Nucleus accumbens (tissue), 56 donors: Measurements from ENCODE around the gene EGLN3.
"Not testable (repeated sequence)": the region's sequence is repeated elsewhere in the genome, so short reads cannot be mapped to it uniquely, and the experiment has no call there.

Experiments used
- DNase-seq, 56 donors: peaks; one replicate each; lab custom pipeline; 2025; lab: John Stamatoyannopoulos, UW

The EGLN3 gene

DNA sequence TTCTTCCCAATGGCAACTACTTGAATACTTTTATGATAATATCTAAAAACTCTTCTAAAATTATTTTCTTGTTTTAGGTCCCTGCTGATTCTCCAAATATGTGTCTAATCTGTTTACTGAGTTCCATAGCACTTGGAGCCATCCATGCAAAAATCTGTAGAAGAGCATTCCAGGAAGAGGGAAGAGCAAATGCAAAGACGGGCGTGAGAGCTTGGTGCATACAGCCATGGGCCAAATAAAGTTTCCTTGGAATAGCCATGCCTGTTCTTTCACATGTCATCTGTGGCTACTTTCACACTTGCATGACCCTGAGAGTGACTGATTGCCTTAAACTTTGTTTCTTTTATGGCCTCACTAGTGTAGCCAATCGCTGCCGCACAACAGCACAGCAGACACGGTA, 13.0 kb upstream of the EGLN3 start:
- no peak for DNase-seq

DNA sequence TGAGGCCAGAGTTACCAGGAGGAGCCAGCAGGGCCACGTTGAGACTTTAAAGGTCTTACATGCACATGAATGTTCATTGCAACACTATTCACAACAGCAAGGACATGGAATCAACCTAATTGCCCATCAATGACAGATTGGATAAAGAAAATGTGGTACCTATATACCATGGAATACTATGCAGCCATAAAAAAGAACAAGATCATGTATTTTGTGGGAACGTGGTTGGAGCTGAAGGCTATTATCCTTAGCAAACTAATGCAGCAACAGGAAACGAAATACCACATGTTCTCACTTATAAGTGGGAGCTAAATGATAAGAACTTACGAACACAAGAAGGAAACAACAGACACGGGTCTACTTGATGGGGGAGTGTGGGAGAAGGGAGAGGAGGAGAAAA, 11.6 kb upstream of the EGLN3 start:
- DNase-seq, result not testable (repeated sequence)

DNA sequence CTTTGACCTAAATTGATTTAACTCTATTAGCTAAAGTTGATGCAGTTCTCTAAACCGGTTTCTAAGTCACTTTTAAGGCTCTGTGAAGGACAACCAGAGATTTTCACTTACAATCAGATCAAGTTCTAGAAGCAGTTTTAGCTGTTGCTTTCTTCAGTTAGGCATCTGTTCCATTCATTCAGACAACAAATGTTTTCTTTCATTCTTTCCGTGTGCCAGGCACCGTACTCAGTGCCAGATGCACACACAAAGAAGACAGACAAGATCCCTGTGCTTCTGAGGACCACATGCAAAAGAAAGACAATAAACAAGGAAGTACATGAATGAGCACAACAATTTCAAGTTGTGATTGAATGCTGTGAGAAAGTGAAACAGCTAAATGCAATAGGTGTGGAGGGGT, 11.1 kb upstream of the EGLN3 start:
- peak in 23 of 56 donors; percentile 7 to 65 (median 25) for DNase-seq

DNA sequence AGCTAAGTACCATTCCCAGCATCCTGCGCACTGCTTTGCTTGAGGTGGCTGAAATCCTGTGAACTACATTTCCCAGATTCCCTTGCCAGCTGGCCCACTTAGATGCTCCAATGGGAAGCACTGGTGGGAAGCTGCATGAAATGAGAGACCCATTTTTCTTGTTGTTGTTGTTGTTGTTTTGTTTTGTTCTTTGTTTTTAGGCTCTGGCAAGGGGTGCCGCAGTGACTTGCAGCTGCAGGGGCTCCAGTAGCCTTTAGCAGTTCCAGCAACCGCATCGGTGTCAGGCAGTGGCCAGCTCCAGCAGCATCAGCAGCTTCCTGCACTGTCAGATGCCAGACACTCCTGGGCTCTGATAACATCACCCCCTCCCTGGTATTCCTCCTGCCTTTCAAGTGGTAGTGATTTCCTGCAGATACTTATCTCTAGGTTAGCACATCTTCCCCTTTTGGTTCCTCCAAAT, 8.8 kb upstream of the EGLN3 start:
- DNase-seq, result peak in 47 of 56 donors; percentile 16 to 85 (median 55)

DNA sequence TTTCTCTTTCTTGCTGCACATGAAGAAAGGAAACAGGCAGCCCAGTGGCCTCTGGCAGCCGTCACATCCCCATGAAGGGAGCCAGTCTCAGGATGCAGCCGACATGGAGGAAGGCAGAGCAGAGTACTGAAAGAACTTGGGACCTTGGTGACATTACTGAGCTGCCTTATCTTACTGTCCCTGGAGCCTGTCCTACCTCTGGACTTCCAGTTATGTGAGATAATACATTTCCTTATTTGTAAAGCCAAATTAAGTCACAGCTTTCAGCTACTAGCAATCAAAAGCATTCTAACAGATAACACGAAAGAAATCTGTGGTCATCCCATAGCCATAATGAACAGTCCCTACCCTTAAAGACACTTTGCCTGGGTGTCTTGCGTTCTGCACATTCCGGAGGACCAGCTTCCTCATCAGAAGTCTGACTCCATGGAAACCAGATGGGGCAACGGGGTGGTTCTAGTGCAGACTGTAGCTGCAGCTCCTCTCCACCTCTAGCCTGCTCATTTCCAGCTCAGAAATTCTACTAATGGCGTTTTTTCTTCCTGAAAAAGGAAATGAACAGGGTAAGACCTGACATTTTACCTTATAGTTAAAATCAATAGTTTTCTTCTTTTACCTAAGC, 7.8 kb upstream of the EGLN3 start:
- DNase-seq, result no peak

DNA sequence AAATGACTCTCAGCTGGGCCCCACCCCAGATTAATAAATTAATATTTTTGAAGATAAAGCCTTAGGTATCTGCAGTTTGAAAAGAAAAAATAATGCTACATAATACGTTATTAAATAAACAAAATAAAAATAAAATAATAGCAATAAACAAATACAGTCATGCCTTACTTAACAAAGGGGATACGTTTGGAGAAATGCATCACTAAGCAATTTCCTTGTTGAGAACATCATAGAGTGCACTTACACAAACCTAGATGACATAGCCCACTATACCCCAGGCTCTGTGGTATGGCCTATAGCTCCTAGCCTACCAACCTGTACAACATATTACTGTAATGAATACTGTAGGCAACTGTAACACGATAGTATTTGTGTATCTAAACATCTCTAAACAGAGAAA, 7.1 kb upstream of the EGLN3 start:
- no peak for DNase-seq

DNA sequence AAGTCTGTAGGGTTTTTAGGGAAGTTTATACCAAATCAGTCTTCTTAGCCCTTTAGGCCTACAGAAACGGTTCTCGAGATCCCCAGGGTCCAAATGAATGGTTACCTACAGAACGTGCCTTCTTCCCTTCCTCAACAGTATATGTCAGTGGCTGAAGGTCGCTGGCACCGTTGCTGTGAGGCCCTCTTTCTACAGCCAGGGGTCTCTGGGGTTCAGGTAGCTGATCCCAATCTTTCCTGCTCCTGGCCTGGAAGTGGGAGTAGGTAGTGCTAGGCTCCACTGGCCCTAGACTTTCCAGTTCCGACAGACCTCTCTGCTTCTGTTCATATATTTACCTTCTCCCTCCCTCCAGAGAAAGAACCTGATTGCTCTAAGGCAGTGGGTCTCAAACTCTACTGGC, 6.4 kb upstream of the EGLN3 start:
- DNase-seq, result no peak

DNA sequence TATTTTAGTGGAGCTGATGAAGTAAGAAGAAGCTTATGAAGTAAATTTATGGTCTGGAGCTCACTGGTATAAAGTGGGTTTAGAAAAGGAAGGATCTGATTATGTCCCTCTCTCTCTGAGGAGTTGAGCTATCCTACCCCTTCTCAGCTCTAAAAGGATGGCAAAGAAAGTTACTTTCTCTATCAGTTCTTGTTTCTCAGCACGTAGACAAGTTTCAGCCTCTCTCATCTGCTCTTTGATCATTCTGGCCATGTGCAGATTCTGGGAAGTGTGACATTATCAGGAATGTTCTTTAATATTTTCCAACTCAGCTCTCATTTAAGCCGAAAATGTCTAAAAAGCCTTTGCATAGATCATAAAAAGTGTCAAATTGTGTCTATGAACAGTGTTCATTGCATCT, 5.8 kb upstream of the EGLN3 start:
- DNase-seq, result no peak

DNA sequence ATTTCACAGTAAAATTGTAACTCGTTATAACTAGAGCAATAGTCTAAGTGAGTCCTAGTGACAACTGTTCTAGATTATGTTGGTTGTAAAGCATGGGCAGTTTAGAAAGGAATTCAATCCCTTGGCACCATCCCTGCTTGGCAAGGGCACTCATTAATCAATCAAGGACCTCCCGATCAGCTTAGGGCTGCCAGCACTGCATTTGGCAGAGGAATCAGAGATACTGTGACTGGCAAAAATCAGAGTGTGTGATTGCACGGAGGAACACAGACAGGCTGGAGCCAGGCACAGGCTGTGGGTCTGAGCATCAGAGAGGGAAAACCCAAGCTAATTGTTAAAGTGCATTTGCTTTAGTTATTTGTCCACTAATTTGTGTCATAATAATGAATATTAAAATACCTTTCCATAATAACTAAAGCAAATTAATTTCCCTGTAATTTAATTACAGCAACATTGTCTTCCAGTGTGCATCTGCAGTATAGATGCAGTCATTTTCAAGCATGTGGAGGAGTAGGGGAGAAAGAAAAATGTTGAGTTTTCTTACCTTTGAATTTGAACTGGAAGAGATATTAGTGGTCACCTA, 3.2 kb upstream of the EGLN3 start:
- DNase-seq, result no peak

DNA sequence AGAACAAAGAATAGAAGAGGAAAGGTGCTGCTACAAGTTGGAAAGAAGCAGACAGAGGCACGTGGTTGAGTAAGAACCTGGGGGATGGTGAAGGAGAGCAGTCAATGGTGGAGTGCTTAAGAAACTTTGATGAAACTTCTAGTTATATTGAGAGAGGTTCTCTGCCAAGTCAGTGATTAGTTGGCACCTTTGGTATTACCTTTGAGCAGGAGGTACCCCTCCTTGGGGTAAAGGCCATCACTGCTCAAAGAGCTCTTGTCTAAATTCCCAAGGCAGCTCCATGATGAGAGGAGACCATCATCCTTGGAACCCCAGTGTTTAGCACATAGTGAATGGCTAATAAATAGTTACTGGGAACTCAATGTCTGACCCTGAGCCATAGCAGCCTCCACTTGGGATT, 1.7 kb upstream of the EGLN3 start:
- no peak for DNase-seq

DNA sequence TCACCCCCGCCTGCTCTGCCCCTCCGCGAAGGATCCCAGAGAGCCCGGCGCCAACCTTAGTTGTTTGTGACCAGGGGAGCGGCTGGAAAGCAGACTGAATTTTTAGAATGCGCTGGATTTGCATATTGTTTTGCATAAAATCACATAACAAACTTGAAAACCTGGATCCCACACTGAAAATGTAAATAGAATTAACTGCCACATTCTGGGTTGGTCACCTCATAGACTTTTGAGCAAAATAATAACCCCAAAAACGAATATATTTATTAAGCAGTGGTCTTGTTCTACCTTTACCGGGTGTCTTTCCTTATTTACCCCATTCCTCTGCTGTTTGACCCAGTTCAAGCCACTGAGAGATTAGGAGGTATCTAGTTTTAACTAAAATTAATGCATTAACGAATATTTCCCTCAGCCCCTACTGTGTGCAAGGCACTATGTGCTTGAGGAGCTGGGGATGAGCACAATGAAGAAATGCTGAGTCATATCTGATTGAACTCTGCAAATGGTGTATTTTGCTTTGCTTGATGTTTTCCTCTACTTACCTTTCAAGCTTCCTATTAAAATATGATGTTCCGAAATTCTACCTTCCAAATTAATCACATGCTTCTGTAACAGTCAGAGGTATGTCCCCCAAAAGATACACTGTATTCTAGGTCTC, 438 bp upstream of the EGLN3 start:
- no peak for DNase-seq

DNA sequence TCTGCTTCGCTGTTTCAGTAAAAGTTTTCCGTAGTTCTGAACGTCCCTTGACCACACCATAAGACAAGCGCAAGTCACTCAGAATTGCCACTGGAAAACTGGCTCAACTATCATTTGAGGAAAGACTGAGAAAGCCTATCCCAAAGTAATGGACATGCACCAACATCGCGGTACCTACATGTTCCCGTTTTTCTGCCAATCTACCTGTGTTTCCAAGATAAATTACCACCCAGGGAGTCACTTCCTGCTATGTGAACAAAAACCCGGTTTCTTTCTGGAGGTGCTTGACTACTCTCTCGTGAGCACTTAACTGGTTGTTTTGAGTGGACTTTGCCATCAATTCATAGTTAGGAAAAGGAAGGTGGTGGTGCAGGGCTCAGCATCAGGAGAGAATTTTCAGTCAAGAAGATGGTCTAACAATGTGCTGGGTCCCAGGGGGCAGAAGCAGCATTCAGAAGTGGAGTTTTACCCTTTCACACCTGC, 1.4 kb downstream of the EGLN3 start:
- DNase-seq, result peak in 2 of 56 donors; percentile 10 to 16

DNA sequence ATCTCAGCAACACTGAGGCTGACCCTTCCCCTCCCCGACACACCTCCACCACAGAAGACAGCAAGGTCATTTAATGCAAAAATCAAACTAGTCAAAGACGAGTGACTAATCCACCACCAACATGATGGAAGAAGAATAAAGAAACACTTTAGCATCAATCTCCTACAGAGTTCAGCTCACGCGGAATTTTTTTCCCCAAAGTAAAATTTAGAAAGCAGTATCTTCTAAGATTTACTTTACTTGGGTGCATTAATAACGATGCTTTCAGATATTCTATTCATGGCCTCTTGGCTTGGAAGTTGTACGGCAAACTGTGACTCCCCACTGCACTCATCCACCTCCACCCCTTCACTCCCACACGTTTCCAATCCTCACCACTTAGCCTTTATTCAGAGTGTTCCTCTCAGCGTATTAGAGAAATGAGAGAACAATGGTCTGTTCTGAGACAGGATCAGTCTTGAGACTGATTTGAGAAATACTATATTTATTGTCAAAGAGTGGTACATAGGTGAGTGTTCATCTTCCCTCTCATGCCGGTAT, 1.9 kb downstream of the EGLN3 start:
- no peak for DNase-seq

DNA sequence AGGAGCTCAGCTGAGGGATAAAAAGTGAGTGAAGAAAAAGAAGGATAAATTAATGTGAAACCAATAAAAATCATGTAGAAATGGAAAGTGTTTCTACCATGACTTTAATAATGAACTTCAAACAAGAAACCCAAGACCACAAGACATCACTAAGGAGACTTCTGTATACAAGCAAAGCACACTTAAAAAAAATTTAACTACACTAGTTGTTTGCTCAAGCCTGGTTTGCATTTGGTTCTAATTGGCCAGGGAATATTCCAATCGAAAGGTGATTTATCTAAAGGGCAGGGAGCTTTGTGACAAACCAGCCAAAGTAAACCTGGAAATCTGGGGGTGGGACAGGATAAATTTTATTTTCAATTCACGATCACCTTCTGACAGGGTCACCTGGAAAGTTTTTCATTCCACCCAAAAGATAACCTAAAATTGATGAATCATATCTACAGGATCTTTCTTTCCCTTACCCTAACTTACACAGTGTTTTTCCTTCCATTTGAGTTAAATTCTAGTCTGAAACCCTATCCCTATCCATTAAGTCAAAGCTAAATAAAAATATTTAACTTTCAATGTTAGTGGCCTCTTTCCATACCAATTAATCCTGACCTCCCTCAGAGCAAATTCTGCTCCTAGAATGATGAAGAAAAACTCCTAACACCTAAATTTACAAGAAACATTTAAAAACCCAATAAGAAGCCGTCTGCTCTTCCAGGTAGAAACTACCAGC, 2.6 kb downstream of the EGLN3 start:
- no peak for DNase-seq

DNA sequence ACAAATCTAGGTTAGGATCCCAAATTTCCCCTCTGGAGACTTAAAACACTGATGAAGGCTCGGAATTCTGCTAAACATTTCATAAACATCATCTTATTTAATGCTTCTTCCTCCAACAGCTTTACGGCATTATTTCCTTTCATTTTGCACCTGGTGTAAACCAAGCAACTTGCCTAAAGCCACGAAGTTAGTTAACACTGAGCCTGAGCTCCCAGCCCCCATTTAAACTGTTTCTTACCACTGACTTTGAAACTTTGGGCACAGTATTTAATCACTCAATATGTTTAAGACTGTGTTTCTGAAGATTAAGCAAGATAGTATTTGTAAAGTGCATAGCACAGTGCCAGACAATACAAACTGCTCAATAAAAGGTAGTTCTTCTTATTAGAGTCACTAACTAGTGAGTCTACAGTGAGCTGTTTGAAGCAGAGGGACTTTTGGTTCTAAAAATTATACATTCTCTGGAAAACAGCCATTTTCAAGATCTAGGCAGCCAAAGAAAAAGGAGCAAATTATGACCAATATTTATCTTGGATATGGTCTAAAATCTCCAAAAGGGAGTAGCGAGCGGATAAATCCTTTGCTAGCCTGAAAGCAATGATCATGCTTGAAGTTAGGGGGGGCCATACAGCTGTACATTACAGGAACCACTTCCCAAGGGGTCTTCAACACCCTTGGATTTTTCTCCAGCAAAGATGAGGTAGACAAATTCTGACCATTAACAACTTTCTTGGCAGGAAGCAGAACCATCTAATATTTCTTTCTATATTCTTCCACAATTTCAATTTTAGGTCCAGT, 4.0 kb downstream of the EGLN3 start:
- no peak for DNase-seq

DNA sequence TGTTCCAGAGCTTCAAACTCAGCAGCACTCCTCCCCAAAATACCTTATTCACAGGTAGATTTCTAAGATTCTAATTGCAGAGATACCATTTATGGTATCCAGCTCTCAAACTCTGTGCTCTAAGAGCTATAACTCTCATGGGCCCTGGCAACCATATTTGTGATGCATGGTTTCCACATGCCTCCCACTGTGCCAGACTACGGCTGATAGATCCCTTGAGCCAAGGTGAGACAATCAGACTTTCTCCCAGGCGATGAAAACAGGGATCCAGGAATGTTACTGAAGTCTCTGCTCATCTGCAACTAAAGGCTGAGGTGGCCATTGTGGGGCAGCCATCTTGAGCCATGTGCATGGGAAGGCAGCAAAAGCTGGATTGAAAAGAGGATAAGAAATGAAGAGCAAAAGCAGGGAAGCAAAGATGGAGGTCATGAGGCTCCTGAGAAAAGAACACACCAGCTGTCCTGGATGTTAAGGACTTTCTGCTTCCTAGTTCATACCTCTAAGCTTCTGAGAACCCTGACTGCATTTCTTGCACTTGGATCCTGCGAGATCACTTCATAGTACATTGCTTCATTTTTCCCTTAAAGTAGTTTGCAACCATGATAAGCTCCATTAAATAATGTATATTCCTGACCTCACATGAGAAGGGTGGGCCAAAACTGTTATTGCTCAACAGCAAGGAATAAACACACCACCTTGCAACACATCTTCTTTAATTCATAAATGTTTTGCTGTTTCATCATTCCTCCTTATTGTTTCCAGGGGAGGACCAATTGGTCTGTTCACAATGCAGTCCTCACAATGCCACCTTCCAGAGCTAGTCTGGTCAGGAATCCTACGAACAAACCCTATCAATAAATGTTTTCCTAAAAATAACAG, 5.4 kb downstream of the EGLN3 start:
- DNase-seq, result no peak

DNA sequence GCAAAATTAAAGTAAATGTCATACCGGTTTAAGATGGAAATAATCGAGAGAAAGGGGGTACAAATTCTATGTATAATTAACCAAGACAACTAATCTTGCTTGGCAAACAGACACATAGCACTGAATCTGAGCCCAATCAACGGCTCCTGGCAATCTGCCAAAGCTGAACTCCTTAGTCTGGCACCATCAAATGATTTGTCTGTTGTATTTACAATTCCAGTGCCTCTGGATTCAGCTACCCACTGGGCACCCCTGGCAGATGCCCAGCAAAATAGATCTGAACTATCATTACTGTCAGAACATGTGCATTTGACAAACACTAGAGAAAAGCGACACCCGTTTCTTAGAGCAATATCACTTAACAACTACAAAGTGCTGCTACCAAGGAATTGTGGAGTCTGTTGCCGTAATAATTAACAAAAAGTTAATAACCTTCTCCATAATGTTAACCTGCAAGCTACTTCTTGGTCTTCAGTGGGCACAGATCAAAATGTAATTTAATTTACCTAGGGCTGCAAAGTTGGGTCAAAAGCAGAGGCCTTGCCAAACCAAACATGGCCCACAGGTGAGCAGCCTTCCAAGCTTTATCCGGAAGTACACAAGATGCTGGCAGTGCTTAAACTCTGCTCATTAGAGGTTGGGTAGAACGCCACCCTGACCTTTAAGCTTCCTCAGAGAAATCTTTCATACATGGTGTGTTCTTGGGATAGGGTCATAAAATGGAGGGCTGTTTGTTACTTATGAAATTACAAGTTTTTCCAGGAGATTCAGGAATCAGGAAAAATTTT, 7.6 kb downstream of the EGLN3 start:
- peak in 30 of 56 donors; percentile 14 to 87 (median 39) for DNase-seq

DNA sequence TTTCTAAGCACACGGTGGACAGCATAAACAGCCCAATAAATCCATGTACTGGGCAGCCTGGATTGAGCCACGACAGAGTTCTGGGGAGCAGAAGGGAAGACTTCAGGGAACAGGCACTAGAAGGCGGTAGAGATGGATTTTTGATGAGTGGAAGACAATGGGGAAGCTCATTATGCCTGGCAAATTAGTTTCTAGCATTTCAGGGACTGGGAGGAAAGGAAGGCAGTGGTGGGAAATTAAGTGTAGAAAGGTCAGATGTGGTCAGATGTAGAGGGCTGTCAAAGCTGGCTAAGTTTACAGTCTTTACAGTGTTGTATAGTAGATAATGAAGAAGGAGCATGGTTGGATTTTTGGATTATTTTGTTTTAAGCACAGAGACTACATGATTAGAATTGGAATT, 9.2 kb downstream of the EGLN3 start:
- no peak for DNase-seq
